Gastrocnemius medialis (tissue), 4 donors: ENCODE measurements around the gene TXK.

Source experiments
- POLR2A ChIP-seq, 2 donors: fragments of 450-650 bp; IDR thresholded peaks; one replicate each; pipeline ENCODE4 v1.6.1; 2017; ENCODE audit warnings: antibody characterized with exemption in 2 of 2, mild to moderate bottlenecking in 2 of 2, moderate library complexity in 2 of 2
- TF ChIP-seq, protein P1 (sequence below), 5 experiments: fragments of 450-650 bp in 3 of 5; fragments of 200-600 bp in 2 of 5; sonication (generic) in 2 of 5; IDR thresholded peaks in 4 of 5; conservative IDR thresholded peaks in 1 of 5; 1 replicate in 4 of 5; 2 replicates in 1 of 5; pipeline ENCODE4 v1.5.1; 2016 to 2019; ENCODE audit warnings: antibody characterized with exemption in 5 of 5, mild to moderate bottlenecking in 3 of 5, moderate library complexity in 3 of 5

DNA sequence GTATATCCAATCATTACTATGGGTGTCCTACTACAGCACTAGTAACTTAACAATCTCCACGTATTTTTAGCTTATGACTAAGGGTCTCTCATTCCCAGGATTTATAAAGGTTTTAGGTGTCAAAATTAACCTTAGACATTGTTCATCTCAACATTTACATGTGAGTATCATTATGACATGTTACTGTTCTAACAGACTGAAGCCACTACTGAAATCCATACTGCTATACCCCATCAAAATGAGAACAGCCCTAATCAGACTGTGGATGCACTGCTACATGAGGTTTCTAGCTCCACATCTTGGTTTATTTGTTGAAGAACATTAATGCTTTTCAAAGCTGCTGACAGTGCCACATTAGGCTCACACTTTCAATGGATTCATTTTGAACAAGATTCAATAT, 35.6 kb upstream of the TXK start:
- TF ChIP-seq, protein P1, sequence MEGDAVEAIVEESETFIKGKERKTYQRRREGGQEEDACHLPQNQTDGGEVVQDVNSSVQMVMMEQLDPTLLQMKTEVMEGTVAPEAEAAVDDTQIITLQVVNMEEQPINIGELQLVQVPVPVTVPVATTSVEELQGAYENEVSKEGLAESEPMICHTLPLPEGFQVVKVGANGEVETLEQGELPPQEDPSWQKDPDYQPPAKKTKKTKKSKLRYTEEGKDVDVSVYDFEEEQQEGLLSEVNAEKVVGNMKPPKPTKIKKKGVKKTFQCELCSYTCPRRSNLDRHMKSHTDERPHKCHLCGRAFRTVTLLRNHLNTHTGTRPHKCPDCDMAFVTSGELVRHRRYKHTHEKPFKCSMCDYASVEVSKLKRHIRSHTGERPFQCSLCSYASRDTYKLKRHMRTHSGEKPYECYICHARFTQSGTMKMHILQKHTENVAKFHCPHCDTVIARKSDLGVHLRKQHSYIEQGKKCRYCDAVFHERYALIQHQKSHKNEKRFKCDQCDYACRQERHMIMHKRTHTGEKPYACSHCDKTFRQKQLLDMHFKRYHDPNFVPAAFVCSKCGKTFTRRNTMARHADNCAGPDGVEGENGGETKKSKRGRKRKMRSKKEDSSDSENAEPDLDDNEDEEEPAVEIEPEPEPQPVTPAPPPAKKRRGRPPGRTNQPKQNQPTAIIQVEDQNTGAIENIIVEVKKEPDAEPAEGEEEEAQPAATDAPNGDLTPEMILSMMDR (IDR thresholded peaks at IDR 0.05 in 4 of 5, conservative IDR thresholded peaks at IDR 0.05 in 1 of 5): no peak
- TF ChIP-seq POLR2A (IDR thresholded peaks at IDR 0.05): no peak
